Measurements from ENCODE around the gene C1QTNF7.

The C1QTNF7 gene

DNA sequence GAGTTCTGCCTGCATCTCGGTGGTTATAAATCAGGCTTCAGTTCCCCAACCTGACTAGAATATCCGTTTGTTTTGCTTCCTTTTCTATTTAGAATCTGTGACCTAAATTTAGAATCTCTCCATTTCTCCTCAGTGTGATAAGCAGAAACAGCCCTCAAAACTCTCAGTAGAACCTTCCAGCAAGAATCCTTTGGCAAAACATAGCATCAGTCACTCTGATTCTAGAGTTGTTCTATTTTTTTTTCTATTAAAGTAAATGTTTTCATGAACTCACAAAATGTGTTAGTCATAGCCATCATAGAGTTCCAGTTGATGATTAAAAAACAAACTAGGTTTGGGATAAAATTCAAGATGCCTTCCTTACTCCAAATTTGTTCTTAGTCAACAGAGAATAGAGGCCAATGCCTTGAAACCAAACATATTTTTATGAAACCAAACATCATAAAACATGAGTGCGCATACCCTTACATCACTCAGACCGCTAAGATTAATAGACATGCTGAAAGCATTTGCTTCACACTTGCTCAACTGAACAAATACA is 13.2 kb upstream of the C1QTNF7 start:
- no peak for DNase-seq (ENCODE audit: low spot score)

DNA sequence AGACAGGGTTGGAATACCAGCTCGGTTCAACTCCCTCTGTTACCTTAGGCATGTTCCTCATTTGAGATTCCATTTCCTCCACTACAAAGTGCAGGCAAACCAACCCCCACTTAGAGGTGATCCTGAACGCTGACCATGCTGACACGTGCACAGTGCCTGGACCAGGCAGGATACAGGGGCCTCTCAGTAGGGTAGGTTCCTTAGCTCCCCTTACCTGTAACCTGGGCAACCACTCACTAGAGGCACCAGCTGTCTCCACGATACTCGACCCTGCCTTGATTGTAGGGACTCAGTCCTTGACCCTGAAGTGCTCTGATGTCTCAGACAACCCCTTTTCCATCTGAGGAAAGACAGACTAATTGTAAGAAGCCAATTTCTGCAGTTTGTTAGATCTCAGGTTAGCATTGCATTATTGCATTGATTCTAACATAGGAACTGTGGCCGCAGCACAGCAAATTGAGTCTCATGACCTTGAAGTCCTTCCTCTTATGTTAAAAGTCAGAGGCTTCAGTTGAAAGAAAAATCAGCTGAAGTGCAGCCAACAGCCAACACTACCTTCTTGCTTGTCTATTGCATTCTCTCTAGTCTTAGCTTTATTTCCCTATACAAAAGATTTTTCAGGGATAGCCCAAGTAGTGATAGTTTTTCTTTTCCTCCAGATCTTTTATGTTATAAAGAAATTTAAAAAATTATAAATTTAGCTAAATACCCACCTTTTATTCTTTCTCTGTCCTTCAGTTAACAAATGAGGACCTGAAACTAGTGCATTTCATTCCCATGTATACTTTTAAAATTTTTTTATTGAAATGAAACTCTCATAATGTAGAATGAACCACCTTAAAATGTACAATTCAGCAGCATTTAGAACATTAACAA is 11.2 kb upstream of the C1QTNF7 start:
- no peak for DNase-seq (ENCODE audit: low spot score)

DNA sequence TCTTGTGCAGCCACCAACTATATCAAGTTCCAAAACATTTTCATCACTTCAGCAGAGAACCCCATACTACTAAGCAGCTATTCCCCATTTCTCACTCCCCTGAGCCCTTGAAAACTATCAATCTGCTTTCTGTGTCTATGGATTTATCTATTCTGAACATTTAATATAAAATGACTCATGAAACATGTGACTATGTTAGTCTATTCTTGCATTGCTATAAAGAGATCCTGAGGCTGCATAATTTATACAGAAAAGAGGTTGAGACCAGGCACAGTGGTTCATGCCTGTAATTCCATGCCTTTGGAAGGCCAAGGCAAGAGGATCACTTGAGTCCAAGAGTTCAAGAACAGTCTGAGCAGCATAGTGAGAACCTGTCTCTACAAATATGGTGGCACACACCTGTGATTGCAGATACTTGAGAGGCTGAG is 10.6 kb upstream of the C1QTNF7 start:
- no peak for DNase-seq (ENCODE audit: low spot score)

DNA sequence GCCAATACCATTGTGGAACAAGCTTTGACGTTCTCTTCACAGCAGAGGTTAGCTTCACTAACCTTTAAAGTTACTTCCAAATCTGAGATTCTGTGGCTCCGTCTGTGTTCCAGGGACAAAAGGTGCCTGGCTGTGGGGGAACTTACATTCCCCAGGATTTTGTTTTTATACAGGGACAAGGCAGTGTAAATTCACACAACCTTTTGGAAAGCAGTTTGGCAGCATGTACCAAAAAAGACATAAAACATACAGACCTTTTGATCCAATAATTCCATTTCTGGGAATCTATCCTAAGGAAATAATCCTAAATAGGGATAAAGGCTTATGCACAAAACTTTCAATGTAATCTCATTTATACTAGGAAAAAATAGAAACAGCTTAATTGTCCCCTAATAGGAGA is 8.9 kb upstream of the C1QTNF7 start:
- DNase-seq (ENCODE audit: low spot score), result no peak

DNA sequence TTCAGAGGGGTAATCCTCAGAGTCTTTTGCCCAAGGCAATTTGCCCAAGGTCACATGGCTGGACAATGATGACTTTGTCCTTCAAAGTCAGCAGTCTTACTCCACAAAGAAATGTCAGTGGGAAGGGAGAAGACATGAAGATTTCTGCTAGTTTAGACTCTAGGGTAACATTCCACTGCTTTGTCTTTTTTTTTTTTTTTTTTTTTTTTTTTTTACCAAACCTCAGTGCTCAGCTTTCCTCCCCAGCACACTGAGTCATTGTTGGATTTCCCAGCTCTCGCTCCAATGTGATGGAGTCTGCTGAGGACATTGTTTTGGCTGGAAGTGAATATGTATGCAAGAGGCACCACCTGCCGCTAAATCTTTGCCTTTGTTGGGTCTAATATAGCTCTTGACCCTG is 7.2 kb upstream of the C1QTNF7 start:
- DNase-seq (ENCODE audit: low spot score), result no peak

DNA sequence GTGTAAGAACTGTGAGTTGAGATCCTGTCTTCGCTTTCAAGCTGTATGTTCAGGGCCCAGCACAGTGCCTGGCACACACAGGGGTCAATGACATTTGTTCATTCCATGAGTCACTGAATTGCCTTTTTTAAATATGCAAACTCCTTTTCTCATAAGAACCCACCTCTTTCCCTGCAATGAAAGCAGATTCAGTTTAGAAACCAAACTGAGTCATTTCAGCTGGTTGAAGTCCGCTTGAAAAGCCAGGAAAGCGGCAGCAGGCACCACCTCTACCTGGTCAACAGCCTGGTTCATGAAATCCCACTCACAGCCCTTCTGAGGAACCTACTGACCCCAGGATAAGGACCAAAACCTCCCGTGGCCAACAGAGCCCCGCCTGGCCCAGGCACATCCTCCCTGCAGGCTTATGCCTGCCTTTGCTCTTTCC is 4.5 kb upstream of the C1QTNF7 start:
- DNase-seq (ENCODE audit: low spot score), result no peak

DNA sequence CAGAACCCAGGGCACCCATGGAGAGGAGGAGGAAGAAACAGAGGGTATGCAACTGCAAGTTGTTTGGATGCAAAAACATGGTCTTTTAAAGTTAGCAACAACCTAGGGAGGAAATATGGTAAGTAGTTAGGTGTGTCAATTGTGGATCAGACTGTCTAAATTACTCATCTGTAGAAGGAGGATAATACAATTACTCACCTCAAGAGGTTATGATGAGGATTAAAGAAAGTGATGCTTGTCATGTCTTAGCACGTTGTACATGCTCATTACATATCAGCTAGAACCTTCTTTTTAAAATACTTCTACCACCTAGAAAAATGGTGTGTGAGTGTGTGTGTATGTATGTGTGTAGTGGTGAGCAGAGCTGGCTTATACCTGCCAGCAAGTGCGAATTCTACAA is 2.3 kb upstream of the C1QTNF7 start:
- DNase-seq (ENCODE audit: low spot score), result no peak

DNA sequence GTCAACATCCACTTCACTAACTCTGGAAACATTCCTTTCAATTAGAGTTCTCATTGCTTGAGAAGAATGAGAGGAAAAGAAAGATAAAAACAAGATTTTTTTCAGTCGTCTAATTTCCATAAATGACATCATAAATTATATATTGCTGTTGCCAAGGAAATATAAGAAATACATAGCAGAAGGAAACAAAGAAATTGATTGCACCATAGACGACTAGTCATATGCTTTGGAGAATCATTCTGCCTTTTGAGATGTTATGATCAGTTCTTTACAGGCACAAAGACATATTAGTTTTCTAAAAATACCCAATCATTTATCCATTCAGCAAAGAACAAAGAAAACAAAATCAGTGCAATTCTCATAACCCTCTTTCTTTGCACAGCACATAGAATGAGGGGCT is 672 bp upstream of the C1QTNF7 start:
- DNase-seq (ENCODE audit: low spot score), result no peak

DNA sequence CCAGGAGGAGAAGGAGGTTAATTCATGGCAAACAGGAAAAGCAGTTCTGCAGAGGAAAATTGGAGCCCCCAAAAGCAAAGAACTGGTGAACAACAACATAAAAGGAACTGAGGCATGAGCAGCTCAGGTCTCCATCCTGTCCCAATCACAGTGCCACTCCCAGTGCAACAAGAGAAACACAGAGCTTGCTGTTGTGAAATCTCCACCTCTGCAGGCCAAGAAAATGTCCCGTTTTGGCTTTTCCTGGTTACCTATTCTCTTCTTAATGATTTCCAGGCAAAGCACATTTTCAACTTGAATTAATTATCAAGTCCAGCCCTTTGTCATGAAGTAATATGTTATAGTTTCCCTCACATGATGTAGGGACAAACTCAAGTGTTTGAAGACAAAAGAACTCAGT is 778 bp downstream of the C1QTNF7 start:
- no peak for DNase-seq (ENCODE audit: low spot score)

DNA sequence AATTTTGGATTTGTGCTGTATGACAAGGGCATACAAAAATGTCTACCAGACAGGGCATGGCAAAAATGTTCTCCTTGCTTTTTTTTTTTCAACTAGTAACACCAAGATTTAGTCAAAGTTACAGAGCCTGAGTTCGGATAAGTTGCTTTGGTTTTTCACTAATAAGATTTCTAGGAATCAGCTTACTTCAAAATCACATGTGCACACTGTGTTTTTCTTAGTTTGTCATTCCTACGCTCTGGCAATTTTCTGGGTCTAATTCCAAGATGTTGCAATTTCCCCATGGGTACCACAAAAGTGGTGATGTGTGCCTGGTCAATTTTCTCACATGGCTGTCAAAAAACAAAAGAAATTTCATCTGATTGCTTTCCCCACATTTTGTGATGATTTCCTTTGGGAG is 6.3 kb downstream of the C1QTNF7 start:
- no peak for DNase-seq (ENCODE audit: low spot score)

DNA sequence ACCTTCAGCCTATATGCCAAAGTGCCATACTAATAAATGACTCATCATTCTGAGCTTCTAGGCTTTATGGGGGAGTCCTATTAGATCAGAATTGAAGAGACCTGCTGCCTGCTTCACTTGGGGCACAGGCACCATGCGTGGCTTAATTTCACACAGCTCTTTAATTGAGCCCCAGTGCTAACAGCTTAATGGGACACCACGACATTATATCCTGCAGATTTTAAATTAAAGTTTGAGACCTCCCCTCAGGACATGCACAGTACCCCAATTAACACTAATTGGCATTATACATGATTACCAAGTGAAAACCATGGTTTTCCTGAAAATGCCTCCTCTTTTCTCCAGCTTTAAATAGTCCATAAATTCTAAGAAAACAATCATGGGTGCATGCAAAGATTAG is 6.8 kb downstream of the C1QTNF7 start:
- no peak for DNase-seq (ENCODE audit: low spot score)

DNA sequence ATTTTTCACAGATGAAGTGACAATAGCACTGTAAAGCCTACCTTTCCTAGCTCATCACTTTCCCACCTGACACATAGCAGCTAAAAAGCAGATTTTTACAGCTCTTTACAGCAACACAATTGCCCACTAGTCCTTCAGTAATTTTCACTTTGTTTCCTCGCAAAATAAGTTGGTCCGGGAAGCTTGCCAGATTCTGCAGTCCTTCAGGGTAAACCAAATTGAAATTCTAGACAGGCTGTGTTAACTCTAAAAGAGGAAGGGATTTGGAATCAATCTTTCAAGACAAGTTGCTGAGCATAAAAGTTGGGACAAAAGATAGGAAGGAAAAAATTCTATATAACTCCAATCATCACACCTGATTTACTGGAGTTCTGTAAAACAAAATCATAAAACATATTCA is 8.7 kb downstream of the C1QTNF7 start:
- no peak for DNase-seq (ENCODE audit: low spot score)

DNA sequence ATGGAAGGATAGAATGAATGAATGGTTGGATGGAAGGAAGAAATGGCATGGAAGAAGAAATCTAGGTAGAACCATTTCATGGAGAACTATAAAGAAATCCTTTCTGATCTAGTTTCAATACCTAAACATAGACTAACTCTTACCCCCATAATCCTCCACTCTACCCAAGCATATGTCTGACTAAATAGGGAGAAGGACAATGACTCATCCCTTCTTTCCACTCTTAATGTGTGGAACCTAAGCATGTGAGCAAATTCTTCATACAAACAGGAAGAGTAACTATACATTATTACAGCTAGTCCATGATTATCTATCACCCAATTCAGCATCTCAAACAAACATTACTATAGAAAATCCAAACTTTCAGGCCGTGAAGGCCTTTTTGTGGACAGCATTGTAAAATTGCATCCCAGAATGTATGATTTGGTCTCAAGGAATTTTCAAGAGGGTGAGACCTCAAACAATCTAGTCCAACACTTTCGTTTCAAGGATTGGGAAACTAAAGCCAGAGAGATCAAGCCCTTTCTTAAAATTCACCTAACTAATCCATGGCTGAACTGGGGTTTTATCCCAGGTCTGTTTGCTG is 11.2 kb downstream of the C1QTNF7 start:
- DNase-seq (ENCODE audit: low spot score), result no peak

DNA sequence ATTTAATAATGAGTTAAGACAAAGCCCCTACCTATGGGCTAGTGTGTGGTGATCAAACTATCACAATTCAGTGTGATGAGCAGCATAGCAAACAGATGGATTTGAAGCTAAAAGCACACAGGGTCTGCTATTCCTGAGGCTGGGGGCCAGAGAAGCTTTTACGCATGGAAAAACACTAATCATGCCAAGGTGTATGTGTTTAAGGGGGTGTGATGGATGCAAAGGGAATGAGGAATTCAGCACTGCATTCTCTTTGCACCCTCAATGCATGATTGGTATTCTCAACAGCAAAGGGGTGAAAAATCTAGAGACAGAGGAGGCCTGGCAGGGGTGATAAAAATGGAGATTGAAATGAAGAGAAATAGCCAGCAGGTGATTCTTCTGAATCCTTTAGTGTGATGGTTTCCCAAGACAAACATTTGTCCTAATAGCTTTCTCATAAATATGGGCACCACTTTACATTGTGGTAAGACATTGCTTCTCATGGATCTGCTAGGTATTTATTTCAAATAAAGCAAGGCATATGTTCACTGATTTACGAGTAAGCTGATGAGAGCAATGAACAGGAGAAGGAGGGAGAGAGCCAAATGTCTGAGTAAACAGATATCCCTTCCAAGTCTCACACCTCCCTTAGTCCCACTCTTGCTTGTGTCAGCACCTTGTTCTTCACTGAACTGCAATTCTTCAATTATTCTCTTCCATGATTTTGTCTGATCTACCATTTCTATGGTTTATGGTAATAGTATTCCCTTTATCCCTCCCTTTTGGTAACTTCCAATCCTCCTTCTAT is 15.7 kb downstream of the C1QTNF7 start:
- no peak for DNase-seq (ENCODE audit: low spot score)

DNA sequence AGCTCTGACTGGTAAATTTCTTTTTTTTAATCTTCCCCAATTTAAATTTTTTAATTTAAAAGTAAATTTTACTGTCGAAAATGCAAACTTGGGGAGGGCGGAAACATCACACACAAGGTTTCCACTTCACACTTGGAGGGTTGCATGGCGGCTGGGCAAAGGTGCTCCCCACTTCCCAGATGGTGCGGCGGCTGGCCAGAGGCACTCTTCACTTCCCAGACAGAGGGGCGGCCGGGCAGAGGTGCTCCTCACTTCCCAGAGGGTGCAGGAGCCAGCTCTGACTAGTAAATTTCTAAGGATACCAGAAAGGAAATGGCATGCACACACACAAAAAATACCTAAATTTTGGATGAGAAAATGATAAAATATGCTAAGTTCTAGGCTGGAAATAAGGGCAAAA is 16.4 kb downstream of the C1QTNF7 start:
- DNase-seq (ENCODE audit: low spot score), result no peak

DNA sequence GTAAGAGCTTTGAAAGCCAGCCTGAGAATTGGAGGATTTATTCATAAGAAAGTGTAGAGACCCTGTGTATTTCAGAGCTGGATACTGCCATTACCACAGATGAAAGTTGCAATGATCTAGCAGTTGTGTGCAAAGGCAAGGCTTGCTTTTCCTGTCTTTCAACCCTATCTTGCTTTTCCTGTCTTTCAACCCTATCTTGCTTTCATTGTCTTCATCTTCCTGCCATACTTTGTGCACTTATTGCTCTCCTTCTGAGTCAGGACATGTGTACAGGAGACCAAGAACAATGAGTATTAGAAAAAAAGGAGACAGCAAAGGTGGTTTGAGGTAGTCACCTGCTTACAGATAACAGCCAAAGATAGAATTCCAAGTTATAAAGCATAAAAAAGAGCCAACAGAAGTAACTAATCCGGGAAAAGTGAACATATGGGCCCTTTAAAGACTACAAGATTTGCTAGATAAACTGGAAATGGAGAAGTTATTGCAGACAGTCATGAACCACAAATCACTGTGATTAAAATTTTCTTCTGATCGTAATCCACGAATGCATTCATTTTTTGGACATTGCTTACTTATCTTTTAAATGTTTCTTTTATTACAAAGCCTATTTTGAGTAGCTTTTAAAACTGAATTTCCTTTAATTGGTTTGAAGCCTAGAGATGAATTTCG is 17.2 kb downstream of the C1QTNF7 start:
- DNase-seq (ENCODE audit: low spot score), result no peak

DNA sequence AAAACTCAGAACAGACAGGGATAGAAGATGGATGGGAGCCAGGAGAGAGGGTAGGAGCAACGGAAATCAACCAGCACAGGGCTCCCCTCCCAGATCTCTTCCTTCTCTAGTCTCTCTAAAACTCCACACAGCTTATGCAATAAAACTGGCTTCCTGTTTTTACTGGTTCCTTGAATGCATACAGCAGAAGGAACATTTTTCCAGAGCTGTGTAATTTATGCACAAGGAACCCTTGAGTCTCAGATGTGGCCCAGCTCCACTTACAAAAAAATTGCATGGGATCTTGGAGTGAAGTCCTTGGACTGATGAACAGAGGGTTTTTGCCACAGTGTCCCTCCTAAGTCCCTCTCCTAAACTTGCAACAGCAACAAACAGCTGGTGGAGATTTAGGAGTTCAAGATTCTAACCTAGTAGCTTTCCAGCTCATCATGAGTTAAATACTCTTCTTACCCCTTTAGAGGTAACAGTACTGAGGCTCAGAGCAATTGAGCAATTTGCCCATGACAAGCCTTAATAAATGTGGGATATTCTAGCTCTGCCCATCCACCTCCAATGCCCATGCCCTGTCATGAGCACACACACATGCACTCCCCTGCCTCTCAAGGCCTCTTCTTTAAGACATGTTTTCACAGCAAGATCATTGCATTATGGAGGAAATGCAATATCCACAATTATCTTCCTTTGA is 23.5 kb downstream of the C1QTNF7 start:
- DNase-seq (ENCODE audit: low spot score), result no peak

DNA sequence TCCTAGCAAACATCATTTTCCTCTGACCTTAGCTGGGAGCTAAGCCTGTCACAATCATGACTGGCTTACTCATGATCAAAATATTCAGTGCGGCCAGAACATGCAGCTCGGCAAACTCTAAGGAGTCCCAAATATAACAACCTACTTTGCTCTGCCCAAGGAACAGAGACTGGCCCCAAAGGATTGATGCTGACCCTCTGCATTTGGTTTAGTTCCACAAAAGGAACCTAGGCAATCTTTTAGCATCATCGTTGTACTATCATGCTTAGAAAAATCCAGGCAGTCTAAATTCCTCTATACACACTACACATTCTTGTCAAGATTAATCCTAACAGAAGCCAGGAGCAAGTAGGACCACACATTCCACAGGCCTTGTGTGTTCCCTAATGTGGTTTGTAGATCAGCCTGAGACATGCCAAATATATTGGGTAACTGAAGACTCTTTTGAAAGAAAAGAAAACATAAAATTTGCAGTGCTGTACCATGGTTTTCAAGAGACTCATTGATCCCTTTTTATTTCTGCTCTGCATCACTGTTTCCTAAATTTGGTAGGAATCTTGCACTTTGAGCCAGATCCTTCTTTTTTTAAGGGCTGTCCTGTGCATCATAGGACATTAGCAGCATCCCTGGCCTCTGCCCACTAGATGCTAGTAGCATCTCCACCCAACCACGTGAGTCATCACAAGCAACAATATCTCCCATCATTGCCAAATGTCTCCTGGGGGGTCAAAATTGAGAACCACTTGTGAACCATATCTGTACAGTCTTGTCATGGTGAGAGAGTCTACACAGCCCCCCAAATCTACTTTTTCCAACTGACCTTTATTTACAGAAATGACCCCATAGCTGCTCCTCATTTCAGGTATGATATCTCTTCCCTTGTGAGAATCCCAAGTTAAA is 24.3 kb downstream of the C1QTNF7 start:
- no peak for DNase-seq (ENCODE audit: low spot score)

DNA sequence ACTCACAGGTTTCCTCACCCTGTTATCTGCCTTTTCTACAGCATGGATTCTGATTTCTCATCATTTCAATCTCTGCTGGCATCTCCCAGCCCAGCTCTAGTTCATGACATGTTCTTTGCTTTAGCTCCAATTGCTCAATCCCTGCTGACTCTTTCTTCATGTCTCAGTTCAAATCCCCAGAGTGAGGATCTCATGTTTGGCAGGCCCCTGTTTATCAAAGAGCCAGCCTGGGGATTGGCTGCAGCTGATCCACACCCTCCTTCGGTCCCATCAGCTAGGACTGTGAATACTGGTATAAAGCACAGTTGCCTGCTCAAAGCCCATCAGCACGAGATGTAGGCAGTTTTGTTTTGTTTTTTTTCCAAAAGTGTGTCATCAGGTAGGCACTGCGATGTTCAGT is 27.5 kb downstream of the C1QTNF7 start:
- no peak for DNase-seq (ENCODE audit: low spot score)

DNA sequence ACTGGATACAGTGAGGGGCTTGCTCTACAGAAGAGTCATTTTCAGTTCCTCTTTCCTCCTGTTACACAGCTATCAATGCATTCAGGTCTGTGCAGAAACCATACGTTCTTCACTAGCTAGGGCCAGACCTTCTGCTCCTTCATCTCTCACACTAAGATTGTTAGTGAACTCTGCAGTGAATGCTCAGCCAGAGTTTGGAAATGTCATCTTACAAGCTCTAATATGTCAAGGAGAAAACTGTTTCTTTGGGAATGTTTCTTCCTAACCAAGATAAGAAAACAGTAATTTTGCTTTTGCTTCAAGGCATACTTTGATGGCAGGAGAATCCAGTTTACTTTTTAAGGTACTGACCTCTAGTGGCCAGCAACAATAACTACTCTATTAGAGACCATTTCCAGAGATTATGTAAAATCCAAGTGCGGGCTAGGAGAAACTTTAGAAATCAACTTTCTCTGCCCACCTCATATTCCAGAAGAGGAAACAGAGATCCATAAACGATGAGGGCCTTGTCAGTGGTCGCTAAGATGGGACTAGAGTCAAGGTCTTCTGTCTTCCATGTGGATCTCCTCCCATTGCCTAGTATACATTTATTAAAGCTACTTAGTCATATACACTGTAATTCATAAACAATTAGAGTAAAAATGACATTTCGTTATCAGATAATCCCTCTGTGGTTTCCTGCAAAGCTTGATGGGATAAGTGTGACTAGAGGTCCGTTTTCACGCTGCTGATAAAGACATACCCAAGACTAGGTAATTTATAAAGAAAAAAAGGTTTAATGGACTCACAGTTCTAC is 29.8 kb downstream of the C1QTNF7 start:
- peak; percentile 20 for DNase-seq (ENCODE audit: low spot score)

Data from hematopoietic multipotent progenitor cell treated with erythropoietin and hydrocortisone succinate and interleukin-3 and kit ligand, for 15 days (in vitro differentiated cells).